ENCODE measurements around the gene RALGAPA2.

The RALGAPA2 gene

GRCh38 chr20:20720158-20720557 lies 7.7 kb upstream of the RALGAPA2 start:
- DNase-seq = no peak

DNA sequence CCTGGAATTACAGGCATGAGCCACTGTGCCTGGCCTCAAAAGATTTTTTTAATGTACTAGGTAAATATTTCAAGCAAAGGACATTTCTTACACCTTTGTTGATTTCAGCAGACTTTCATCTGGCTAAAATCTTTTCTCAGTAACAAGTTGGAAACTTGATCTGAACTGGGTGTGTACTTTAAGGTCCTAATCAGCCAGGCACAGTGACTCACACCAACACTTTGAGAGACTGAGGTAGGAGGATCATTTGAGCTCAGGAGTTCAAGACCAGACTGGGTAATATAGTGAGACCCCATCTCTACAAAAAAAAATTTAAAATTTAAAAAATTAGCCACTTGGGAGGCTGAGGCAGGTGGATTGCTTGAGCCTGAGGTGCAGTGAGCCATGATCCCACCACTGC lies 7.0 kb upstream of the RALGAPA2 start:
- no peak for DNase-seq

GRCh38 chr20:20713244-20713765 lies 861 bp upstream of the RALGAPA2 start:
- DNase-seq = no peak

DNA sequence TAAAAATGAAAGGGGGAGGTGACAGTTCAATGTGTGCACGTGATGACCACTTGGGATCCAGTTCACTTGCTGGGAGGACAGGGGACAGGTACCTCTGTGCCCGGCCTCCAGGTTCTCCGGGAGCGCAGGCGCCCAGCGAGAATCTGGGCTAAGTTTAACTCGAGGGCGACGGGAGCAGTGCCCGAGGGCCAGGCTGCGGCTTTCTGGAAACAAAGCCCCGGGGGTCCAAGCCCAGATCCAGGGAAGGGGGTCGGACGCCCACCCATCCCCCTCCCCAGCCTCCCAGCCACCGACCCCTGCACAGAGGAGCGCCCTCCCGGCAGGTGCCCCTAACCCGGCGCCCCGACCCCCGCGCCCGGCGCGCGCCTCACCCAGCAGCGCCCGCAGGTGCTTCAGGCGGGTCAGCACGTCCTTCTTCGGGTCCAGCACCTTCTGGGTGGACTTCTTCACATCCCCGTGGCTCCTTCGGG lies 405 bp downstream of the RALGAPA2 start:
- DNase-seq = no peak

- DNase-seq = no peak
Measured at GRCh38 chr20:20711413-20711812, 1.0 kb downstream of the RALGAPA2 start.

GRCh38 chr20:20710443-20711315 lies 1.8 kb downstream of the RALGAPA2 start:
- DNase-seq = no peak

GRCh38 chr20:20709887-20710286 lies 2.6 kb downstream of the RALGAPA2 start:
- no peak for DNase-seq

DNA sequence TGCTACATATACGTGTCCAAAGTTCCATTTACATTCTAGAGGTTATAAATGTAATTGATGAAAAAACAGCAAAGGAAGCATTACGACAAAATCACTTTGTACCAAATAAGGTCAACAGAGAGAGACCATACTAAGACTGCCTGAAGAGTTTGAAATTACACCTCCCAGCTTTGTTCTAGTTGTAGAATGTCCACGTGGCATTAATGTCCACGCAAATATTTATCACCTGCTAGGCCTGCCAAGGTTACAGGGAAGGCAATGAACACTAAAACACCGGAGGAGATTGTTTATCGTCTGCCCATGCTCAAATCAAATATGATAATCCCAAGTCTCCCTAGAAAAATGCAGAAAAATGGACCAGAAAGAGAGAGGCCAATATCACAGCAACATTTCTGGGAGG lies 6.2 kb downstream of the RALGAPA2 start:
- DNase-seq = no peak

DNA sequence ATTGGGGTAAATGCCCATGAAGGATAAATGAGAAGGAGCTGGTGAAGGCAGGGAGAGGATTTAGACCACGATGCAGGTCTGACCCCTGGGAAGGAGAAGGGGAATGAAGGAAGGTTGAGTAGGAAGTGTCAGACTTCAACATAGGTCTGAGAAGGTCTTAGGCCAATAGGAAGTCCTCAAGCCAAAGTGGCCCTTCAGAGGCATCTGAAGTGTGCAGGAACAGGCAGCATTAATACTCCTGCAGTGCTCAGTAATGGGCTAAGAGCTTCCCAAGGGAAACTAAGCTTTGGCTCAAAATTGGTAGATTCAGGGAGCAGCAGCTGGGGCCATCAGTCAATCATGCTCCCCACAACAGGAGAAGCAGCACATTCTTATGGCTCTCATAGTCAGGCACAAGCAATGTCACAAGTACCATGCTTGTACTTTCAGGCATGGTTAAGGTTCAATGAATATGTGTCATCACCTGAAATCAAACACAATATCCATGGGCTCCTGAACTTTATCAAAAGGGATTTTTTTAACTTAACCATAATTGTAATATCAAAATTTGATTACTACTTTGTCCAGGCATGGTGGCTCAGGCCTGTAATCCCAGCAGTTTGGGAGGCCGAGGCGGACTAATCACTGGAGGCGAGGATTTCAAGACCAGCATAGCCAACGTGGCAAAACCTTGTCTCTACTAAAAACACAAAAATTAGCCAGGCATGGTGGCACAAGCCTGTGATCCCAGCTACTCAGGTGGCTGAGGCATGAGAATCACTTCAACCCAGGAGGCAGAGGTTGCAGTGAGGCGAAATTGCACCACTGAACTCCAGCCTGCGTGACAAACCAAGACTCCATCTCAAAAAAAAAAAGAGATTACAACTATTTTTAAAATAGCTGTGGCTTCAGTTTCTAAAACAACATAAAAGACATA lies 9.9 kb downstream of the RALGAPA2 start:
- DNase-seq = no peak

- no peak for DNase-seq
Measured at GRCh38 chr20:20699917-20700316, 12.5 kb downstream of the RALGAPA2 start.

DNA sequence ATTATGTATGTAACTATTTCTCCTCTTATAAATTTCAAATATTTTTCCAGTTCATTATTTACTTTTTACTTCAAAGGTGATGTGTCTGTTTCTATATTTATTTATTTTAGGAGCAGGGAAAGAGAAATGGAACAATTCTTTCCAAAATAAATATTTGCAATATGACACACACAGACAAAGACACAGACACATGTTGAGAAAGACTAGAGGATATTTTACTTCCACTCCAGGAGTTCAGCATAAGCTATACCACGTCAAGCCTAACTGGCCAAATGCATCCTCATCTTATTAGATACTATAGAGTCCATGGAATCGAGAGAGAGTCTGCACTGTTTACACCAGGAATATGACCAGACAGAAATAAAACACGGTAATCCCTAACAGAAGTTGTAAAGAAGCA lies 13.3 kb downstream of the RALGAPA2 start:
- no peak for DNase-seq

DNA sequence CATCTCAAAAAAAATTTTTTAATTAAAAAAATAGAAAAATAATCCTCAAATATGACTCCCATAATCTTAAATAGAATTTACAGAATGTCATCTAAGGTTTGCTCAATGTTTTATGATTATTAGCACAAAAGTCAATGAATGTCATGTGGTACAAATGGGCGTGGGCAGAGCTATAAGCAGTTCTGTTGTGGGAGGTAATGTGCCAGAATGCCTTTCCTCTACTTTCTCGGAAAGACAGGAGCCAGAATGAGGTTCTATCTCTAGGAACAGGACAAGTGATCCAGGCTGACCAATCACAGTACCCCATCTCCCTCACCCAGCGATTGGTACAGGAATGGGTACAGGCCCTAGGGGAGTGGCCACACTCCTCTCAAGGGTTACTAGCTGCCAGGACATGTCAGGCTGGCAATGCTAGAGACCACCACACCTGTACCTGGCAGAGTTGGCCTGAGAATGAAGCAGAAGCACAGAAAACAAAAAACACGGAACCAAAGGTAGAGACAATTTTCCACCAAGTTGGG lies 15.1 kb downstream of the RALGAPA2 start:
- DNase-seq = no peak

DNA sequence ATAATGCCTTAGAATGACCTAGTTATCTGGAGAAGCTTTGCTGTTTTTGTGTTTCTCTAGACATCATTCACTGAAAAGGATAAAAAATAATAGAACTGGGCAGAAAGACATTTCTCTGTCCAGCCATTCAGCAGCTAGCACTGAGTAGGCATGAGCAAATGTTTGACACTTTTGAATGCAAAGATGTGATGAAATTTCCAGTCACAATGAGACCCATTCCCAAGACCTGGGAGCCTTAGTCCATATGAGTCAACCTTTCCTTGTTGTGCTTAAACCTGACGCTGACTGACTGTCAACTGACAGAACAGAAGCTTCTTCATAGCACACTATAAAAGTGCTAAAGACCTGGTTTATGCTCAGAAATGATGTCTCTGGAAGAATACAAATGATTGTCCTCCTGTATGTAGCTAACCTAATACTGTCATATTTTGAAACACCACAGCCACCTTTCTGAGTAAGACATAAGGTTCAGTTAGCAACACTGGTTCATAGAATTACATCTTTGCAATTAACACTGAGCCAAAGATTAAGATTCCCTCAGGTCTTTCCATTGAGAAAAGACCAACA lies 17.1 kb downstream of the RALGAPA2 start:
- no peak for DNase-seq

DNA sequence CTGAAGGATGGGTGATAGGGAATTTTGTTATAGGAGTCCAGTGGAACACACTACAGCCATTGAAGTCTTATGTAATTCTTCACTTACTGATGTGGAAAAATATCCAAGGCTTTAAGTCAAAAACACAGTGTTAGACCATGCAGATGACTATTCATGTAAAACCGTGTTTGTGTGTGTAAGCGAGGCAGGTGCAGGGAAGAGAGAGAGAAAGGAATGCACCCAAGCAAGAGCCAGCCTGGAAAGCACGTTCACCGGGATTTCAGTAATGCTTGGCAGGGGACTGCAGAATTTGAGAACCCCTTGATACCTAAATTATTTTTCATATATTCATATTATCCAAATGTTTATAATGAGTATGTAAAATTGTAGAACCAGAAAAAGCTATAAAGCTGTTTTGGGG lies 17.9 kb downstream of the RALGAPA2 start:
- no peak for DNase-seq

- no peak for DNase-seq
Measured at GRCh38 chr20:20692587-20692986, 19.9 kb downstream of the RALGAPA2 start.

DNA sequence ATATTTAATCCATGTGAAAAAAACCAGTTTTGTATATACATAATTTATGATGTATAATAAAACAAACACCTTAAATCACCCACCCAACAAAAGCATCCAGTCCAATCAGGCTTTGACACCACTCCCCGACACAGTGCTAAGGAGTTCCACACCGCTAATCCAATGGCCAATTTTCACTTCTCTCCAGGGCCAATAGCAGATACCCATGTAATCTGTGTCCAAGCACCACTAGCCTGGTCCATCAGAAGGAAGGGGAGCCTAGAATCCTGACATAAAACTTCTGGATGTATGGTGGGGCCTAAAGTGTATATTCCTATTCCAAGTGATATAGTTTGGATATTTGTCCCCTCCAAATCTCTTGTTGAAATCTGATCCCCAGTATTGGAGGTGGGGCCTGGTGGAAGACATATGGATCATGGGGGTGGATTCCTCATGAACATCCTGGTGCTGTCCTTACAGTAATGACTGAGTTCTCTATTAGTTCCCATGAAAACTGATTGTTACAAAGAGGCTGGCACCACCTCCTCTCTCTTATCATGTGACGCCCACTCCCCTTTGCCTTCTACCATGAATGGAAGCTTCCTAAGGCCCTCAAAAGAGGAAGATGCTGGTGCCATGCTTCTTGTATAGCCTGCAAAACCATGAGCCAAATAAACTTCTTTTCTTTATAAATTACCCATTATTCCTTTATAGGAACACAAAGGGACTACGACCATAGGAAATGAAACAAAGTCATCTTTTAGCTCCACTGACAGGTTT lies 20.8 kb downstream of the RALGAPA2 start:
- no peak for DNase-seq

- no peak for DNase-seq
Measured at GRCh38 chr20:20690676-20691476, 21.6 kb downstream of the RALGAPA2 start.

DNA sequence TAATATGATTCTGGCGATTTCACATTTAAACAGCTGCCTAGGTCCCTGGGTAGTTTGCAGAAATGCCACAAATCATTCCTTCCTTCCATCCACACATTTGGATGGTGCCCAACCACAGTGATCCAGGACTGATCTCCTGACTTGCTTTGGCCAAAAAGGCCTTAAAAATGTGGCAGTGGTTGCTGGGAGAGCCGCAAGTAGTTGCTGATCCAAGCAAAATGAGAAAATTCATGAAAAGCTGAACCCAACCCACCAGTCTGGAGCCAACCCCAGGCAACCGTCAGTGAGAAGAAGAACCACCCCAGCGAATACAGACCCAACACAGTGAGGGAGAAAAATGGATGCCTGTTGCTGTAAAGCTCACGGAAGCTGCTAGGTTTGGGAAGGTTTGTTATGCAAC lies 25.1 kb downstream of the RALGAPA2 start:
- DNase-seq = no peak

GRCh38 chr20:20685635-20686034 lies 26.8 kb downstream of the RALGAPA2 start:
- DNase-seq = no peak

GRCh38 chr20:20683481-20684321 lies 28.7 kb downstream of the RALGAPA2 start:
- DNase-seq = no peak

Measured in HCEC 1CT (cell line).